Endothelial cell of umbilical vein (primary cell): Measurements from ENCODE around the gene SH3BP1. TPM values are rescaled to one million over a fixed set of nuclear protein-coding genes. Genes with fewer than 3 reads are reported as not detected.

Source experiments
- BruUV-seq: library from RNA; stranded (reverse); fragments of 400-500 nt; replicated peaks from 2 replicates; lab custom pipeline; 2021; lab: Mats Ljungman, UMichigan
- CTCF ChIA-PET: fragments of 300-600, 350-600 bp; sonication (Branson Sonifier 250); formaldehyde crosslinking; loops from one replicate; lab custom pipeline; 2021; ENCODE audit warnings: antibody characterized with exemption, inconsistent platforms; lab: Charles Lee
- POLR2A ChIA-PET: fragments of 300-600, 350-600 bp; sonication (Branson Sonifier 250); formaldehyde crosslinking; loops from one replicate; lab custom pipeline; 2021; ENCODE audit warnings: antibody characterized with exemption, inconsistent platforms; lab: Charles Lee
- DNase-seq: peaks from one replicate; pipeline ENCODE4 v3.0.0-alpha.2; 2011; ENCODE audit warnings: low read depth, low spot score
- FAIRE-seq: peaks from 2 replicates; lab custom pipeline; 2011; peaks lifted over from hg19 to GRCh38; lab: Jason Lieb, UNC
- H2AFZ ChIP-seq: 2 replicates; pipeline ENCODE4 v1.6.0; 2012; ENCODE audit warnings: low read depth, low read length, control low read depth, inconsistent platforms
- H3K27ac ChIP-seq: 2 replicates; pipeline ENCODE4 v1.5.1; 2011; ENCODE audit warnings: low read depth, mild to moderate bottlenecking, control low read depth, low read length, moderate library complexity; ENCODE audit not compliant: insufficient read depth
- H3K27me3 ChIP-seq, 2 experiments: 2 replicates each; pipeline versions ENCODE4 v1.6.0 to v1.6.1; 2011; ENCODE audit warnings: low read length in 2 of 2, mixed read lengths in 1 of 2; ENCODE audit not compliant: control insufficient read depth in 2 of 2, insufficient read depth in 2 of 2
- H3K36me3 ChIP-seq, 2 experiments: 2 replicates in 1 of 2; 3 replicates in 1 of 2; pipeline ENCODE4 v1.5.1; 2011; ENCODE audit warnings: low read length in 2 of 2, mild to moderate bottlenecking in 1 of 2, moderate library complexity in 1 of 2; ENCODE audit not compliant: control insufficient read depth in 2 of 2, insufficient read depth in 2 of 2; ENCODE audit errors: extremely low read depth in 1 of 2
- H3K4me1 ChIP-seq: 3 replicates; pipeline ENCODE4 v1.5.1; 2011; ENCODE audit warnings: mild to moderate bottlenecking, low read length; ENCODE audit not compliant: control insufficient read depth, insufficient read depth; ENCODE audit errors: extremely low read depth
- H3K4me2 ChIP-seq: 2 replicates; pipeline ENCODE4 v1.6.1; 2011; ENCODE audit warnings: low read length, control low read depth, mixed read lengths; ENCODE audit not compliant: insufficient read depth
- H3K4me3 ChIP-seq, 3 experiments: fragments of 200-600 bp in 1 of 3; sonication (generic), shearing (Covaris generic) in 1 of 3; replicated peaks in 1 of 3; 2 replicates each; pipeline ENCODE4 v1.5.1; 2011 to 2016; ENCODE audit warnings: control low read depth in 3 of 3, low read length in 3 of 3, mild to moderate bottlenecking in 2 of 3, inconsistent platforms in 1 of 3, low read depth in 1 of 3, moderate library complexity in 1 of 3; ENCODE audit not compliant: insufficient read depth in 1 of 3
- H3K79me2 ChIP-seq: 2 replicates; pipeline ENCODE4 v1.6.0; 2012; ENCODE audit warnings: low read length, inconsistent platforms; ENCODE audit not compliant: control insufficient read depth, insufficient read depth
- H3K9ac ChIP-seq: replicated peaks from 2 replicates; pipeline ENCODE3; 2011; ENCODE audit warnings: low read length, control low read depth; ENCODE audit not compliant: insufficient read depth; ENCODE audit errors: extremely low read depth
- H3K9me1 ChIP-seq: replicated peaks from 3 replicates; pipeline ENCODE4 v1.6.0; 2011; ENCODE audit warnings: mild to moderate bottlenecking, low read length; ENCODE audit not compliant: control insufficient read depth, insufficient read depth; ENCODE audit errors: extremely low read depth
- H3K9me3 ChIP-seq: replicated peaks from 2 replicates; pipeline ENCODE4 v1.5.1; 2012; ENCODE audit warnings: low read length, inconsistent platforms; ENCODE audit not compliant: control insufficient read depth, insufficient read depth
- H4K20me1 ChIP-seq: replicated peaks from 2 replicates; pipeline ENCODE3; 2011; ENCODE audit warnings: mild to moderate bottlenecking, low read length; ENCODE audit not compliant: control insufficient read depth, insufficient read depth; ENCODE audit errors: extremely low read depth
- CTCF ChIP-seq, 2 donors: IDR thresholded peaks; 1 replicate in 1 of 2; 2 replicates in 1 of 2; pipeline ENCODE4 v1.5.1; 2011; ENCODE audit warnings: low read length in 2 of 2, mild to moderate bottlenecking in 2 of 2, moderate library complexity in 2 of 2, control low read depth in 1 of 2, inconsistent platforms in 1 of 2, low read depth in 1 of 2; ENCODE audit not compliant: insufficient read depth in 1 of 2; ENCODE audit errors: extremely low read depth in 1 of 2
- EZH2 ChIP-seq: IDR thresholded peaks from 2 replicates; pipeline ENCODE4 v1.6.1; 2012; ENCODE audit warnings: borderline replicate concordance, low read depth, mild to moderate bottlenecking, moderate library complexity, low read length, inconsistent platforms; ENCODE audit not compliant: severe bottlenecking
- FOS ChIP-seq: IDR thresholded peaks from 2 replicates; pipeline ENCODE4 v1.6.1; 2011; ENCODE audit warnings: mild to moderate bottlenecking, low read length, moderate library complexity, borderline replicate concordance; ENCODE audit not compliant: insufficient read depth
- GATA2 ChIP-seq: IDR thresholded peaks from 2 replicates; pipeline ENCODE4 v1.7.0; 2011; ENCODE audit warnings: low read depth, mild to moderate bottlenecking, moderate library complexity, mixed read lengths, low read length; ENCODE audit not compliant: insufficient read length, insufficient read depth
- JUN ChIP-seq: IDR thresholded peaks from 2 replicates; pipeline ENCODE4 v1.6.1; 2011; ENCODE audit warnings: borderline replicate concordance, low read depth; ENCODE audit not compliant: insufficient read length, insufficient read depth
- MAX ChIP-seq: IDR thresholded peaks from 2 replicates; pipeline ENCODE4 v1.6.1; 2011; ENCODE audit not compliant: insufficient read depth, insufficient read length
- MYC ChIP-seq: IDR thresholded peaks from one replicate; pipeline ENCODE4 v1.6.1; 2011; ENCODE audit warnings: mild to moderate bottlenecking, low read depth, low read length
- POLR2A ChIP-seq: IDR thresholded peaks from 2 replicates; pipeline ENCODE4 v1.6.1; 2012; ENCODE audit warnings: low read depth, mild to moderate bottlenecking, control low read depth, low read length
- POLR2AphosphoS5 ChIP-seq: IDR thresholded peaks from 2 replicates; pipeline ENCODE4 v1.6.1; 2012; ENCODE audit warnings: low read depth, mild to moderate bottlenecking, control low read depth, low read length, moderate library complexity; ENCODE audit not compliant: insufficient read depth
- dilution Hi-C: fragments of 300-500 bp; cut with MboI; formaldehyde crosslinking; loops from one replicate; pipeline ENCODE4 v1.15.0; 2019; ENCODE audit warnings: low sequenced_read_pairs; ENCODE audit not compliant: extremely low pct_ligation_motif_present
- intact Hi-C: fragments of 100-400 bp; cut with micrococcal nuclease; formaldehyde crosslinking; loops from one replicate; pipeline ENCODE4 v1.10.0; 2022
- polyA plus RNA-seq, 4 experiments: library from polyadenylated mRNA; depleted of rRNA in 3 of 4; stranded (reverse) in 3 of 4; unstranded in 1 of 4; fragments of >200 nt; gene quantifications; 2 replicates each; pipeline versions ENCODE4 v1.2.1 to v1.2.3, GENCODE V29; 2011 to 2012; ENCODE audit warnings: missing spikeins in 1 of 4
- total RNA-seq: library from RNA; stranded (reverse); gene quantifications from 2 replicates; pipeline ENCODE4 v1.2.3, GENCODE V29; 2021

The SH3BP1 gene
- total and polyA plus RNA-seq, 2 donors (not counting 3 experiments of a cell fraction or from before 2014, with no cell fraction given): 2.3 to 4.3 TPM

- Histone ChIP-seq H4K20me1 (no peaks in the 10 kb centered on the region), H3K27me3 (peaks cover 0 to 13% of the 10 kb centered on the region in 2 experiments), H3K9ac (no peak overlapping the region), H3K79me2 (no peaks in the 10 kb centered on the region), H3K4me3 (no peak overlapping the region), H3K9me3 (no peaks in the 10 kb centered on the region), H2AFZ (no peak overlapping the region), H3K9me1 (no peaks in the 10 kb centered on the region), H3K27ac (no peak overlapping the region), H3K4me1 (no peaks in the 10 kb centered on the region), H3K4me2 (no peak overlapping the region), H3K36me3 (no peaks in the 10 kb centered on the region)
- TF ChIP-seq GATA2 (no peak), POLR2AphosphoS5 (no peak), CTCF (IDR thresholded peaks at IDR 0.05; ENCODE audit: extremely low read depth in 1 of 2, insufficient read depth in 1 of 2, low read depth in 1 of 2, low read length in 2 of 2) (no peak), EZH2 (no peak), MAX (no peak), JUN (no peak), FOS (no peak), POLR2A (no peak), MYC (no peak)
- BruUV-seq: no TSS peak
- FAIRE-seq (no peak), DNase-seq (no peak)
- POLR2A ChIA-PET: no interaction called here
- dilution Hi-C loops: no loop called here
- CTCF ChIA-PET: interaction anchor here (0.9 to 3.0 kb wide), 5 partner anchors 9 to 57 kb away, joined by 3 to 20 read pairs (median 3); partner anchors contain the start of gene PDXP
- intact Hi-C loops: no loop called here
Measured at GRCh38 chr22:37601203-37601539, 38.3 kb upstream of the SH3BP1 start.
